ENCODE data around the gene FSIP2.

The FSIP2 gene

DNA sequence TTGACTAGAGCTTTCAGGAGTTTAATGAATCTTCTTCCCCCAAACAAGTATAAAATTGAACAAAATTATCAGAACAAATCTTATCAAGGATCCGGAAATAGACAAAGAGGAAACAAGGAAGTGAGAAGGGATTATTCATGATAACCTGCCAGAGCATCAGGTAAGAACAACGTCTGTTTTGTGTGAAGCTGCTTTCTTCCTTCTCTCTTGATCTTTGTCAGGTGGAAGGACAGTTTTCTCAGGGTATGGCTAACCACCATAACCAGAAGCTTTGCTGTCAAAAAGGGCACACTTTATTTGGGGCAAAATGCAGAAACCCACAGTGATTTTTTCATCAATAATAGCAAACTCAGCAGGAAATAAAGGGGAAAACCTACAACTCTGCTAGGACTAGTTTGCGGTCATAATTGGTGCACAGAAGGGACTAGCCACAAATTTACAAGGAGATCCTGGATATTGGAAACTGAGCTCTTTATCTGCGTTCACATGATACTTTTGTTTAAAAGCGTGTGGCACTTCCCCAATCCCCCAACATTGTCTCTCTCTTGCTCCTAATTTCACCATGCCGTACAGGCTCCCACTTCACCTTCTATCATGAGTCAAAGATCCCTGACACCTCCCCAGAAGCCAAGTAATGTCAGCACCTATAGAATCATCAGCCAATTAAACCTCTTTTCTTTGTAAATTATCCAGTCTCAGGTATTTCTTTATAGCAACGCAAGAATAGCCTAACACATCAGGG lies 124.2 kb downstream of the FSIP2 start:
- H3K27ac ChIP-seq, result peak overlapping the region; percentile 87; the same call in 1 of the 2 replicates
- TF ChIP-seq, protein P1, sequence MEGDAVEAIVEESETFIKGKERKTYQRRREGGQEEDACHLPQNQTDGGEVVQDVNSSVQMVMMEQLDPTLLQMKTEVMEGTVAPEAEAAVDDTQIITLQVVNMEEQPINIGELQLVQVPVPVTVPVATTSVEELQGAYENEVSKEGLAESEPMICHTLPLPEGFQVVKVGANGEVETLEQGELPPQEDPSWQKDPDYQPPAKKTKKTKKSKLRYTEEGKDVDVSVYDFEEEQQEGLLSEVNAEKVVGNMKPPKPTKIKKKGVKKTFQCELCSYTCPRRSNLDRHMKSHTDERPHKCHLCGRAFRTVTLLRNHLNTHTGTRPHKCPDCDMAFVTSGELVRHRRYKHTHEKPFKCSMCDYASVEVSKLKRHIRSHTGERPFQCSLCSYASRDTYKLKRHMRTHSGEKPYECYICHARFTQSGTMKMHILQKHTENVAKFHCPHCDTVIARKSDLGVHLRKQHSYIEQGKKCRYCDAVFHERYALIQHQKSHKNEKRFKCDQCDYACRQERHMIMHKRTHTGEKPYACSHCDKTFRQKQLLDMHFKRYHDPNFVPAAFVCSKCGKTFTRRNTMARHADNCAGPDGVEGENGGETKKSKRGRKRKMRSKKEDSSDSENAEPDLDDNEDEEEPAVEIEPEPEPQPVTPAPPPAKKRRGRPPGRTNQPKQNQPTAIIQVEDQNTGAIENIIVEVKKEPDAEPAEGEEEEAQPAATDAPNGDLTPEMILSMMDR (IDR thresholded peaks at IDR 0.05), result no peak
- no peak for TF ChIP-seq ZFX (IDR thresholded peaks at IDR 0.05; ENCODE audit: borderline replicate concordance)

DNA sequence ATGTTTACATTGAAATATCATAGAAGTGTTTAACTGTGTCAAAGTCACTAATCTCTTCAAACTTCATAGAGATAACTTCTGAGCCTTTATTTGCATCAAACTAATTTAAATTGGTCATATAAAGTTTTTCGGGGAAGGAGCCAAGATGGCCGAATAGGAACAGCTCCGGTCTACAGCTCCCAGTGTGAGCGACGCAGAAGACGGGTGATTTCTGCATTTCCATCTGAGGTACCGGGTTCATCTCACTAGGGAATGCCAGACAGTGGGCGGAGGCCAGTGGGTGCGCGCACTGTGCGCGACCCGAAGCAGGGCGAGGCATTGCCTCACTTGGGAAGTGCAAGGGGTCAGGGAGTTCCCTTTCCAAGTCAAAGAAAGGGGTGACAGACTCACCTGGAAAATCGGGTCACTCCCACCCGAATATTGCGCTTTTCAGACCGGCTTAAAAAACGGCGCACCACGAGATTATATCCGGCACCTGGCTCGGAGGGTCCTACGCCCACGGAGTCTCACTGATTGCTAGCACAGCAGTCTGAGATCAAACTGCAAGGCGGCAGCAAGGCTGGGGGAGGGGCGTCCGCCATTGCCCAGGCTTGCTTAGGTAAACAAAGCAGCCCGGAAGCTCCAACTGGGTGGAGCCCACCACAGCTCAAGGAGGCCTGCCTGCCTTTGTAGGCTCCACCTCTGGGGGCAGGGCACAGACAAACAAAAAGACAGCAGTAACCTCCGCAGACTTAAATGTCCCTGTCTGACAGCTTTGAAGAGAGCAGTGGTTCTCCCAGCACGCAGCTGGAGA lies 126.1 kb downstream of the FSIP2 start:
- peak overlapping the region; percentile 87 for H3K27ac ChIP-seq

DNA sequence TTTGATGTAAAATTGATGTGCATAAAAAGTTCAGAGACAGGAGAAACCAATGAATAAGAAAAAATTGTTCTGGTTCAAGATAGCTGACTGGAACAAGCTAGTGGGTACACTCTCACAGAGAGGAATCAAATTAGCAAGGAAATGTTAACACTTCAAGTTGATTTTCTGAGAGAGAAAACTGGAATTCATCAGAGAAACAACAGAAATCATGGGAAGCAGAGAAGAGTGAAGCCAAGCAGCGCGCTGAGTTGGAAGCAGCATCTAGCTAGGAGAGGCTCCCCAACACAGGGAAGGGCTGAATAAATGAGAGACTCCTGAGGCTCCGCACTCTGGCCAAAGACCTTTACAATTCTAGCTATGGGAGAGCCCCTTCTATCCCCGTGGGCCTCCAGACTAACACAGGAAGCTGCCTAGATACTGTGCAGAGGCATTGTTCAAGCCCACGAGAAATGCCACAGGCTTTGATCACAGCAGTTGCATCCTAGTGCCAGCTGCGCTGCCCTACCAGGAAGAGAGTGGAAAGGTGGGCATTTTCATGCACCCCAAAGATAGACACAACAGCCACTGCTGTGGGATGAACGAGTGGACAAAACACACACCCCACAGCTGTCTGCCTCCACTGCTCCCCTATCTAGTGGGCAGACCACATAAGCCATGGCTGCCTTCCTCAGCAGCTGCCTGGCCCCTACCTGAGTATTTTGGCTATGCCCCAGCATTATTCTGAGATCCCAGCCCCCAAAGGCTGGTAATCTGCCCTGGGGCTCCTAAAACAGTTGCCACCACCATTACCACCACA lies 136.7 kb downstream of the FSIP2 start:
- no peak overlapping the region for H3K27ac ChIP-seq
- TF ChIP-seq, protein P1 (IDR thresholded peaks at IDR 0.05), result no peak
- TF ChIP-seq ZFX (IDR thresholded peaks at IDR 0.05; ENCODE audit: borderline replicate concordance), result no peak

DNA sequence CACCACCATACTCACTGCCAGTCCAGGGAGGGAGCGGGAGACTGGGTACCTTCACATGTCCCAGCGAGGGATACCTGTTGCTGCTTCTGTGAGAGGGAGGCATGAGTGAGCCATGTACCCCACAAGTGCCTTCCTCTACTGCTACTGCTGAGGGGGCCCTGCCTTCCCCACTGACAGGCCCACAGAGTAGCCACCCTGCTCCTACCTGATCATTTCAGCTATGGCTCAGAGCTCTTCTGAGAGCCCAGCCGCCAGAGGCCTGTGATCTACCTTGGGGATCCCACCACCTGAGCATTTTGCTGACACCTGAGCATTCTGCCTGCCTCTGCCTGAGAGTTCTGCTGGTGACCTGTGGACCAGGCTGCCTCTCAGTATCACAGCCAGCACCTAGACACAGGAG lies 137.6 kb downstream of the FSIP2 start:
- TF ChIP-seq ZFX (IDR thresholded peaks at IDR 0.05; ENCODE audit: borderline replicate concordance), result no peak
- TF ChIP-seq, protein P1 (IDR thresholded peaks at IDR 0.05), result no peak
- no peak overlapping the region for H3K27ac ChIP-seq

DNA sequence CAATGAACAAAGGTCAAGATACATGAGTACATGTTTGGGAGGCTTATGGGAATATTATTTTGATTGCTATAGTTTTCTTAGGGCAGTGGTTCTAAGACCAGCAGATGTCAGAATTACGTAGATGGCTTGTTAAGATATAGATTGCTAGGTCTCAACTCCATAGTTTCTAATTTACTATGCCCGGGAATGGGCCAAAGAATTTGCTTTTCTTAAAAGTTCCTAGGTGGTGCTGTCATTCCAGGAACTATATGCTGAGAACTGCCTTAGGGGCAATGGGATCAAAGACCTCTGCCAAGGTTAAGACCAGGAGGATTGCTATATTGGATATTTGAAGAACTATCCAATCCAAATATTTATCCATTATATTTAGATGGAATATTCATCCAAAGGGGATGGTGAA lies 141.8 kb downstream of the FSIP2 start:
- H3K27ac ChIP-seq, result no peak overlapping the region
- TF ChIP-seq, protein P1 (IDR thresholded peaks at IDR 0.05), result no peak
- TF ChIP-seq ZFX (IDR thresholded peaks at IDR 0.05; ENCODE audit: borderline replicate concordance), result no peak

Measured in 22Rv1 (cell line).